ENCODE data around the gene BNC2.

BNC2 gene

DNA sequence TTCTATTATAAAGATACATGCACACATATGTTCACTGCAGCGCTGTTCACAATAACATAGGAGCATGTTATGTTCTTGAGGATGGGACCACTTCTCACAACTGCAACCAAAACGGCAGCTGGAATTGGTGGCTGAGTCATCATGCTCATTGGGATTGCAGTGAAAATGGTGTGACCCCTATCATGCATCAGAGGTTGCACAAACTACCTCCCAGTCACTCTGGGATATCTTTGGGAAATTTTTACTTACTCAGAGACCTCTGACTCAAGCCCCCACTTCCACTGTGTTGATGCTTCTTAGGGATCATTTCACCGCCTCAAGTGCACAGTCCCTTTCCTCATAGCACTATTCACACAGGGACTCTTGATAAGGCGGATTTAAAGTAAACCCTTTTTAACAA, 474.1 kb downstream of the BNC2 start:
- DNase-seq, result no peak

GRCh38 chr9:16391369-16391768, 479.1 kb downstream of the BNC2 start:
- no peak for DNase-seq

DNA sequence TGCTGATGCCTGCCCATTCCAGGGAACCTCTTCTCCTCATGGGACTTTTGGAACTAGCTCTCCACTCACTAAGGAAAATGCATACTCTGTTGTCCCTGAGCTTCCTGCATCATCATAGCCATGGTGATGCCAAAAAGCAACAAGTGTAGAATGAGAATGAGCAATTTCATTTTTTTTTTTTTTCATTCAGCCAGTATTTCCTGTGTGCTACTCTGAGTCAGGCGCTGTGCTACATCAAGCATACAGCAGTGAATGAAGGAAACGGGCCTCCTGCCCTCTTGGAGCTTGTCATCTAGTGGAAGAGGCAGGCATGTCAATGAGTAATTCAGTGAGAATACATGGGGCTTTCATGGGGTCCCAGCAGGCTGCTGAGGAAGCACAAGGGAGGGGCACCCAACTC, 483.1 kb downstream of the BNC2 start:
- DNase-seq, result no peak

- DNase-seq, result no peak
Observed at GRCh38 chr9:16386827-16387077, 483.7 kb downstream of the BNC2 start.

GRCh38 chr9:16386007-16386826, 484.3 kb downstream of the BNC2 start:
- DNase-seq, result no peak

DNA sequence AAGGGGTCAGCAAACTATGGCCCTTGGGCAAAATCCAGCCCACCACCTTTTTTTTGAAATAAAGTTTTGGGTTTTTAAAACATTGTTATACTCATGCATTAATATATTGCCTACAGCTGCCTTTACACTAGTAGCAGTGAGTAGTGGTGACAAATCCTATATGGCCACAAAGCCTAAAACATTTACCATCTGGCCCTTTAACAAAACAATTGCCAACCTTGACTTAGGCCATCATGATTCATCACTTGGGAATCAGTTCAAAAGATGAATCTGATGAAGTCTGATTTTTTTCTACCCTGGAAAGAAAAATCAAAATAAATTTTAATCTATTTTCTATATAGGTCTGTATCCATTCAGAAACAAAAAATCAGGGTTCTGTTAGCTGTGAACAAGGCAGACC, 484.9 kb downstream of the BNC2 start:
- no peak for DNase-seq

GRCh38 chr9:16384993-16385392, 485.5 kb downstream of the BNC2 start:
- no peak for DNase-seq

DNA sequence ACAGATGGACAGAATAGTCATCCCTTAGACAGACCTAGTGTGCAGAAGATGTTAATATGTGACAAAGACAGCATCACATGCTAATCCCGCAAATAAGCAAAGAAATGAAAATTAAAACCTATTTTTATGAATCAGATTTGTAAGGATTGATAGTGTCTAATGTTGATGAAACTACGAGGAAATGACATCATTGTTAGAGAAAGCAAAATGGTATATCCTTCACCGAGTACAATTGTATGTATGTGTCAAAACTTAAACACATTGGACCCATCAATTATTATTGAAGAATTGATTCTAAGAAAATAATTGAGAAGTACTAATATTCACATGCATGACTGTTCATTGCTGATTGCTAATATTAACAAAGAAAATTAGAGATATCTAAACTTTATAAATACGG, 493.2 kb downstream of the BNC2 start:
- DNase-seq, result no peak

- DNase-seq, result no peak
Observed at GRCh38 chr9:16371306-16371705, 499.2 kb downstream of the BNC2 start.

- DNase-seq, result no peak
Observed at GRCh38 chr9:16370647-16371046, 499.8 kb downstream of the BNC2 start.

GRCh38 chr9:16369427-16369826, 501.0 kb downstream of the BNC2 start:
- no peak for DNase-seq

- DNase-seq, result no peak
Observed at GRCh38 chr9:16368237-16369087, 502.0 kb downstream of the BNC2 start.

- DNase-seq, result no peak
Observed at GRCh38 chr9:16367605-16368231, 502.8 kb downstream of the BNC2 start.

DNA sequence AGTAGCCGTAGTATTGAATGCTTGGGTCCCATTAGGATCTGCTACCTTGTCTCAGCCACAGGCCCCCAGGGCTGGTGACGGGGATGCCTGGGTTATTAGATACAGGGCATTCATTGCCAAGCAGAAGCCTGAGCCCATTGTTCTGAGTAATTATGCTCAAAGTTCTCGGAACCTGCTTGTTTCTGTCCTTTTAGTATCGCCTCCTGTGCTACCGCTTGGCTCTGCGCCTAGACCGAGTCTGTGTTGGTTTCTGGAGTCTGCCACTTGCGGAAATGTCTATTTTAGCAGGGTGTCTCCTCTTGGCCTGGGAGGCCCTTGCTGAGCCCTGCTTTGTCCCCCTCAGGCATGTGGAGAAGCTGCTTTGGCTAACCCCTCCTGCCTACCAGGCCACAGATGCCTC, 506.1 kb downstream of the BNC2 start:
- DNase-seq, result no peak

- no peak for DNase-seq
Observed at GRCh38 chr9:16363916-16364315, 506.6 kb downstream of the BNC2 start.

GRCh38 chr9:16363073-16363781, 507.2 kb downstream of the BNC2 start:
- no peak for DNase-seq

DNA sequence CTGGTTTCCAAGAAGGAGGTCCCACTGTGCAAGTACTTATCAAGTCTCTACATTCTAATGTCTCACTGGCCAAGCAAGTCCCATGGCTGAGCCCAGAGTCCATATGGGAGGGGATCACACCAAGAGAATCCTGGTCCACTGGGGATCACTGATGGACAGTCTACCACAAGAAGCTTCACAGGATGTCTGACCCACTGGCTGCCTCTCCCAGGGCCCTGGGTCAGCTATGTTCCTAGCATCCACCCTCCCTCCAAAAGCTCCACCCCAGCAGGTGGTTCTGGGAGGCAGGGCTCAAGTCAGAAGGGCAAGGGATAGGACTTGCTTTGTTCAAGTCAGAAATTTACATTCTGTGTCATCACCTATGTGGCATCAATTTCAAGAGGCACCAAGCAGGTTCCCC, 508.5 kb downstream of the BNC2 start:
- no peak for DNase-seq

DNA sequence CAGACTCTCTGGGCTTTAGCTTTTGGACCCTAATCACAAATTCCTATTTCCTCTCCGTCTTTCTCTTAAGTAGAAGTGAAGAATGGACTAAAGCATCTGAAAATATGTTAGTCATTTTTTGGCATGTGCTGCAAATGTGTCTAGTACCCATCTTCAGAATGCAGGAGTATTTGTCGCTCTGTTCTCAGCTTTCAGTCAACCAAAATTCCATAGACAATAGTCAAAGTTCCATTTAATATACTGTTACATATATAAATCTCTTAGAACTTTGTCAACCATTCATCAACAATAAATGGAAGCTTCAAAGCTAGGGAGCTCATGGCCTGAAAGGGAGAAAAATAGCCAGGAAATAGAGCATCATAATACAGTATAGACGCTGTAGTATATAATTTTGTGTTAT, 509.4 kb downstream of the BNC2 start:
- no peak for DNase-seq

GRCh38 chr9:16360247-16360646, 510.2 kb downstream of the BNC2 start:
- DNase-seq, result no peak
